GM12801 (cell line): ENCODE results near the gene ZNF646.

Experiments used
- TF ChIP-seq, protein P1 (sequence below): IDR thresholded peaks from one replicate; pipeline ENCODE4 v1.5.1; 2011; ENCODE audit warnings: control low read depth; ENCODE audit not compliant: insufficient read length; ENCODE audit errors: extremely low read depth

The ZNF646 gene

DNA sequence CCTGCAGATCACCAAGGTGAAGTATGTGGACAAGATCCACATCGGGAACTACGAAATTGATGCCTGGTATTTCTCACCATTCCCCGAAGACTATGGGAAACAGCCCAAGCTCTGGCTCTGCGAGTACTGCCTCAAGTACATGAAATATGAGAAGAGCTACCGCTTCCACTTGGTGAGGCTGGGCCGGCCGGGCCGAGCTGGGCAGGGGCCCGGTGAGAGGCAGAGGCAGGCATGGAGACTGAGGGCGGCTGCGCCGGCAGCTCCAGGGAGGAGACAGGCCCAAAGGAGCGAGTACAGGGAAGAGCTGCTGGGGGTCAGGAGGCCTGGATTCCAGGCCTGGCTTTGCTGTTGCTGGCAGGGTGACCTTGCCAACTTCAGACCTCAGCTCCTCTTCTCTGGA lies 53.0 kb downstream of the ZNF646 start:
- TF ChIP-seq, protein P1, sequence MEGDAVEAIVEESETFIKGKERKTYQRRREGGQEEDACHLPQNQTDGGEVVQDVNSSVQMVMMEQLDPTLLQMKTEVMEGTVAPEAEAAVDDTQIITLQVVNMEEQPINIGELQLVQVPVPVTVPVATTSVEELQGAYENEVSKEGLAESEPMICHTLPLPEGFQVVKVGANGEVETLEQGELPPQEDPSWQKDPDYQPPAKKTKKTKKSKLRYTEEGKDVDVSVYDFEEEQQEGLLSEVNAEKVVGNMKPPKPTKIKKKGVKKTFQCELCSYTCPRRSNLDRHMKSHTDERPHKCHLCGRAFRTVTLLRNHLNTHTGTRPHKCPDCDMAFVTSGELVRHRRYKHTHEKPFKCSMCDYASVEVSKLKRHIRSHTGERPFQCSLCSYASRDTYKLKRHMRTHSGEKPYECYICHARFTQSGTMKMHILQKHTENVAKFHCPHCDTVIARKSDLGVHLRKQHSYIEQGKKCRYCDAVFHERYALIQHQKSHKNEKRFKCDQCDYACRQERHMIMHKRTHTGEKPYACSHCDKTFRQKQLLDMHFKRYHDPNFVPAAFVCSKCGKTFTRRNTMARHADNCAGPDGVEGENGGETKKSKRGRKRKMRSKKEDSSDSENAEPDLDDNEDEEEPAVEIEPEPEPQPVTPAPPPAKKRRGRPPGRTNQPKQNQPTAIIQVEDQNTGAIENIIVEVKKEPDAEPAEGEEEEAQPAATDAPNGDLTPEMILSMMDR, result no peak

DNA sequence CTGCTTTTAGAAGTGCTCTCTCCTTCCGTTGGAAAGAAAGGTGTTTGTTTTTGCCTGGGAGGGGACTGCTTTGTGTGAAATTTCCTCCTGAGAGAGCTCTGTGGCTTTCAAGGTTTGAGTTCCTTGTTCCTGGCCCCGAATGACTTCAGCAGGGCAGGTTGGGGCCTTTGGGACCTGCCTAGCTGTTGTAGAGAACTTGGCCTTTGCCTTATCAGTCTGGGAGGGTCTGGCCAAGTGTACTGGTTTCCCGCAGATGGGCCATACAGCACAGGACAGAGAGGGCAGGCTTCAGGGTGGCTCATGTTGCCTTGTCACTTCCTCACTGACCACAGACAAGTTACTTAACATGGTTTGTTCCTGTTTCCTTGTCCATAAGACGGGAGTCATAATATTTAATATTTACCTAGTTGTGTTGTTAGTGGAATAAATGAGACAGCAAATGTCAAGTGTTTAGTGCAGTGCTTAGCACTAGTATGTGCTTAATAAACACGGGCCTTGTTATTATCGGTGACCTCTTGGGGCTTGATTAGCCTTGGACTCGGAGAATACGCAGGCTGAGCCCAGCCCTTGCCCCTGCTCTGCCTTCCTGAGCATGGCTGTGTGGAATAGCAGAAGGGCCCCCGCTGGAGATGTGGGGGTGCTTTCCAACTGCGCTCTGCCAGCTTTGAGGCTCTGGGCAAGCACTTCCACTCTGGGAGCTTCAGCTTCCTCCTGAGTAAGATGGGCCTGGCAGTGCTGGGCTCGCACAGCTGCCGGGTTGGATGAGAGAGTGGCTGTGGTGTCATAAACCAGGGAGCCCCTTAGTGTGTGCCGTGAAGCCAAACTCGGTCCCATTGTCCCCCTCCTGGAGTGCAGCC lies 54.7 kb downstream of the ZNF646 start:
- TF ChIP-seq, protein P1, result no peak

DNA sequence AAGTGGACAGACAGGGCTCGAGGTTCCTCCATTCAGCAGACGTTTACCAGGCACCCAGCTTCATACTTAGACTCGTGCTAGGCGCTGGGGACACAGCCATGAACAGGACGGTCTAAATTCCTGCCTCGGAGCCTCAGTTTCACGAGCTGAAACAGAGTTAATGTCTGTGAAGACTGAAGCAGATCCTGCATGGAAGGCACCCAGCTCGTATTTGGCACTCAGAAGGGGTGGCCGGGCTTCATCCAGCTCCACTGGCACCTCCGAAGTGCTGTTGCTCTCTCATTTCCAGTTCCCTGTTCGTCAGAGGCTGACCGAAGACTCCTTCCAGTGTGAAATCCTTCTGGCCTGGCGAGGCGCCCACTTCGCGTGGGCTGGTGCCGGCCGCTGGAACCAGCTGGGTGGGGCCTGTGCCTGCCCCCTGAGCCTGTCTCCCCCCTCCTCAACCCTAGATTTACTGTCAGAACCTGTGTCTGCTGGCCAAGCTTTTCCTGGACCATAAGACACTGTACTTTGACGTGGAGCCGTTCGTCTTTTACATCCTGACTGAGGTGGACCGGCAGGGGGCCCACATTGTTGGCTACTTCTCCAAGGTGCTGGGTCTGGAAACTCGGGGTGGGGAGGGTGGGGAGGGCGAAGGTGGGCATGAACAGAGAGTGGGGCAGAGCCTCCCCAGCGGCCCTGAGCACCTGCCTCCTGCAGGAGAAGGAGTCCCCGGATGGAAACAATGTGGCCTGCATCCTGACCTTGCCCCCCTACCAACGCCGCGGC lies 55.5 kb downstream of the ZNF646 start:
- TF ChIP-seq, protein P1, result no peak

DNA sequence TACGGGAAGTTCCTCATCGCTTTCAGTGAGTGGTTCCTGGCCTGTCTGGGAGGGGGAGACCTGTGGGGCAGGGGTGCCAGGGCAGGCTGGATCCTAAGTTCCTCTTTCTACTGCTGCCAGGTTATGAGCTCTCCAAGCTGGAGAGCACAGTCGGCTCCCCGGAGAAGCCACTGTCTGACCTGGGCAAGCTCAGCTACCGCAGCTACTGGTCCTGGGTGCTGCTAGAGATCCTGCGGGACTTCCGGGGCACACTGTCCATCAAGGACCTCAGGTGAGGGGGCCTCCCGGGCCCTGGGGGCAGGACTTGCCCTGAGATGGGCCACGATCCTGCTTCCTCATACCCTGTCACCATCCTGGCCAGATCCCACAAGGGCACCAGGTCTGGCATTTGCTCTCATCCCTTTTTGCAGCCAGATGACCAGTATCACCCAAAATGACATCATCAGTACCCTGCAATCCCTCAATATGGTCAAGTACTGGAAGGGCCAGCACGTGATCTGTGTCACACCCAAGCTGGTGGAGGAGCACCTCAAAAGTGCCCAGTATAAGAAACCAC lies 56.2 kb downstream of the ZNF646 start:
- TF ChIP-seq, protein P1, result no peak

DNA sequence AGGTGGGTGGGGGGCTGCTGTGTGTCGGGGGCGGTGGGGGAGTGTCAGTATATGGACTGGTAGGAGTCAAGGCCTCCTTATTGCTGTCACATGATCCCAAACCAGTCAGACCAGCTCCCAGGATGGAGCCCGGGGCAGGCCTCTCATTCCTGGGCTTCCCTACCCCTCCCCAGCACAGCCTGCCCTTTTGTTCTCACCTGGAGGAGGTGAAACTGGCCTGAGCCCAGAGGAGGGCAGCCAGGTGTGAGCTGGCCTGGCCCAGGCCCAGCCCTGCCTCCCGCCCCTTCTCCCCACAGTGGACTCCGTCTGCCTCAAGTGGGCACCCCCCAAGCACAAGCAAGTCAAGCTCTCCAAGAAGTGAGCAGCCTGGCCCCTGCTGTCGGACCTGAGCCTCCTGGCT lies 56.7 kb downstream of the ZNF646 start:
- TF ChIP-seq, protein P1, result no peak

DNA sequence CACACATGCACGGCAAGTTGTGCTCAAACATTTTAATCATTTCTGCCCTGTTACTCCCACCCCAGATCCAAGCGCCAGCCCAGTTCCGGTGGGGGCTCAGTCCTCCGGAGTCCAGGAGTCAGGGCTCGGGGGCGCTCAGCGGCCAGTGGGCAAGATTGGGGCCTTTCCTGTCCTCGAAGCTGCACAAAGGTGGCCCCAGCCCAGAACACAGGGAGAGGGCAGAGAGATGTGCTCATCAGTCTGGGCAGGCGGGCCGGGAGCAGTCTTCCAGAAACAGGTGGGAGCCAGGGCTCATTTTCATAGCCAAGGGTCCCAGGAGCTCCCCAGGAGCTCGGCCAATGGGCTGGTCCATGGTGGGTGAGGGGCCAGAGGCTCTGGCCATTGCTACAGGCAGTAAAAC lies 57.2 kb downstream of the ZNF646 start:
- TF ChIP-seq, protein P1, result no peak

DNA sequence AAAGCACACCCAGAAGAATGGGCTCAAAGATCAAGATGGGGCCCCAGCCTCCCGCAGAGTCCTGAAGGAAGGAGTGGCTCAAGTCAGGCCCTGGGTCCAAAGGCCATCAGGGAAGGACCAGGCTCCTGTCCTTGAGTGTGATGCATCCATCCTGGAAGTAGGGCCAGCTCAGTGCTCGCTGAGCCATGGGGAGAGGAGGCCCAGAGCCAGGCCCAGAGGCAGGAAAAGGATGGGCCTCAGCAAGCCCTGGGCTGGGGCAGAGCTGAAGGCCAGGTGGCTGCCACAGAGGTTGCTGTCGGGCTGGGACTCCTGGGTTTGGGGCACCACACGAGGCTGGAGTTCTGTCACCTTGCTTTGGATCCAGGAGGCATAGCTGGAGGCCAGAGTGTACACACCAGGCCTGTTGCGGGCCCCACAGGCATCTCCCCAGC lies 57.6 kb downstream of the ZNF646 start:
- TF ChIP-seq, protein P1, result no peak
